ENCODE data around the gene ALX3.

- no peak for TF ChIP-seq POLR2A (IDR thresholded peaks at IDR 0.05)
- TF ChIP-seq CTCF (IDR thresholded peaks at IDR 0.05): no peak
- TF ChIP-seq POLR2AphosphoS5 (IDR thresholded peaks at IDR 0.05): no peak
Observed at GRCh38 chr1:110019770-110020169, 50.7 kb downstream of the ALX3 start.

Data from transverse colon (tissue), 4 donors.